IMR-90 (cell line): ENCODE results near the gene RBMS3.

Experiments used
- CHD1 ChIP-seq: IDR thresholded peaks from 2 replicates; pipeline ENCODE4 v1.6.1; 2012; ENCODE audit warnings: low read depth, low read length, improper control_type of control experiment
- MAFK ChIP-seq: IDR thresholded peaks from 2 replicates; pipeline ENCODE4 v1.6.1; 2012; ENCODE audit warnings: low read depth, low read length, improper control_type of control experiment
- MXI1 ChIP-seq: IDR thresholded peaks from 2 replicates; pipeline ENCODE4 v1.6.1; 2012; ENCODE audit warnings: low read depth, mild to moderate bottlenecking, low read length, moderate library complexity, borderline replicate concordance
- POLR2A ChIP-seq: IDR thresholded peaks from 2 replicates; pipeline ENCODE4 v1.6.1; 2012; ENCODE audit warnings: mild to moderate bottlenecking, low read depth, low read length
- RAD21 ChIP-seq: IDR thresholded peaks from 2 replicates; pipeline ENCODE4 v1.6.1; 2012; ENCODE audit warnings: low read length, improper control_type of control experiment
- RCOR1 ChIP-seq: IDR thresholded peaks from 2 replicates; pipeline ENCODE4 v1.6.1; 2012; ENCODE audit warnings: mild to moderate bottlenecking, low read length, improper control_type of control experiment; ENCODE audit not compliant: insufficient replicate concordance
- RFX5 ChIP-seq: IDR thresholded peaks from 2 replicates; pipeline ENCODE4 v1.8.0; 2012; ENCODE audit warnings: low read depth, mild to moderate bottlenecking, low read length, moderate library complexity
- SMC3 ChIP-seq: fragments of 150-350 bp; IDR thresholded peaks from 2 replicates; pipeline ENCODE4 v1.6.1; 2016; ENCODE audit warnings: low read depth, mild to moderate bottlenecking, antibody characterized with exemption, low read length, moderate library complexity
- TF ChIP-seq, protein P1 (sequence below): conservative IDR thresholded peaks from 2 replicates; pipeline ENCODE4 v1.5.1; 2012; ENCODE audit warnings: mild to moderate bottlenecking, low read depth, low read length, improper control_type of control experiment
- TF ChIP-seq, protein P2 (sequence below): fragments of 150-350 bp; IDR thresholded peaks from 2 replicates; pipeline ENCODE4 v1.6.1; 2016; ENCODE audit warnings: low read depth, mild to moderate bottlenecking, low read length, moderate library complexity, borderline replicate concordance
- TF ChIP-seq, protein P3 (sequence below): fragments of 150-350 bp; IDR thresholded peaks from 2 replicates; pipeline ENCODE4 v1.6.1; 2017; ENCODE audit warnings: mild to moderate bottlenecking, antibody characterized with exemption, low read length, low read depth

DNA sequence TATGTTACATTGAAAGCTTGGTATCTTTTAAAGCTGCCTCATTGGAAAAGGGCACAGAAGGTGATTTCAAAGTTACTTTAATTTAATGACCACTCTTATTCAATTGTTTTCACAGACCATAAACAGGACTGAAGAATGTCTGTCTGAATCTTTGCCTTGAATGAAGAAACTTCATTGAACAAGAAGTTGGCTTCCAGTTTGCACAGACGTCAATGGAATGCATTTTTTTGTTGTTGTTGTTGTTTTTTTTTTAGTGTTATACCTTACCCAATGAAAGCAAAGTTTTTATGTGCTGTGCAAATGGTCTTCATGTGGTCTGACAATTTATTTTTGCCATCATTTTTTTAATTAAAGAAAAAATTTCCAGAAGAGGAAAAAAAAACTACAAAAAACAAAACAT is 722.9 kb downstream of the RBMS3 start:
- TF ChIP-seq, protein P1, sequence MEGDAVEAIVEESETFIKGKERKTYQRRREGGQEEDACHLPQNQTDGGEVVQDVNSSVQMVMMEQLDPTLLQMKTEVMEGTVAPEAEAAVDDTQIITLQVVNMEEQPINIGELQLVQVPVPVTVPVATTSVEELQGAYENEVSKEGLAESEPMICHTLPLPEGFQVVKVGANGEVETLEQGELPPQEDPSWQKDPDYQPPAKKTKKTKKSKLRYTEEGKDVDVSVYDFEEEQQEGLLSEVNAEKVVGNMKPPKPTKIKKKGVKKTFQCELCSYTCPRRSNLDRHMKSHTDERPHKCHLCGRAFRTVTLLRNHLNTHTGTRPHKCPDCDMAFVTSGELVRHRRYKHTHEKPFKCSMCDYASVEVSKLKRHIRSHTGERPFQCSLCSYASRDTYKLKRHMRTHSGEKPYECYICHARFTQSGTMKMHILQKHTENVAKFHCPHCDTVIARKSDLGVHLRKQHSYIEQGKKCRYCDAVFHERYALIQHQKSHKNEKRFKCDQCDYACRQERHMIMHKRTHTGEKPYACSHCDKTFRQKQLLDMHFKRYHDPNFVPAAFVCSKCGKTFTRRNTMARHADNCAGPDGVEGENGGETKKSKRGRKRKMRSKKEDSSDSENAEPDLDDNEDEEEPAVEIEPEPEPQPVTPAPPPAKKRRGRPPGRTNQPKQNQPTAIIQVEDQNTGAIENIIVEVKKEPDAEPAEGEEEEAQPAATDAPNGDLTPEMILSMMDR: no peak
- TF ChIP-seq, protein P2, sequence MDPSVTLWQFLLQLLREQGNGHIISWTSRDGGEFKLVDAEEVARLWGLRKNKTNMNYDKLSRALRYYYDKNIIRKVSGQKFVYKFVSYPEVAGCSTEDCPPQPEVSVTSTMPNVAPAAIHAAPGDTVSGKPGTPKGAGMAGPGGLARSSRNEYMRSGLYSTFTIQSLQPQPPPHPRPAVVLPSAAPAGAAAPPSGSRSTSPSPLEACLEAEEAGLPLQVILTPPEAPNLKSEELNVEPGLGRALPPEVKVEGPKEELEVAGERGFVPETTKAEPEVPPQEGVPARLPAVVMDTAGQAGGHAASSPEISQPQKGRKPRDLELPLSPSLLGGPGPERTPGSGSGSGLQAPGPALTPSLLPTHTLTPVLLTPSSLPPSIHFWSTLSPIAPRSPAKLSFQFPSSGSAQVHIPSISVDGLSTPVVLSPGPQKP: no peak
- TF ChIP-seq POLR2A: no peak
- TF ChIP-seq RCOR1: no peak
- TF ChIP-seq RAD21: no peak
- no peak for TF ChIP-seq CHD1
- TF ChIP-seq MAFK: no peak
- no peak for TF ChIP-seq RFX5
- no peak for TF ChIP-seq MXI1
- TF ChIP-seq SMC3: no peak
- TF ChIP-seq, protein P3, sequence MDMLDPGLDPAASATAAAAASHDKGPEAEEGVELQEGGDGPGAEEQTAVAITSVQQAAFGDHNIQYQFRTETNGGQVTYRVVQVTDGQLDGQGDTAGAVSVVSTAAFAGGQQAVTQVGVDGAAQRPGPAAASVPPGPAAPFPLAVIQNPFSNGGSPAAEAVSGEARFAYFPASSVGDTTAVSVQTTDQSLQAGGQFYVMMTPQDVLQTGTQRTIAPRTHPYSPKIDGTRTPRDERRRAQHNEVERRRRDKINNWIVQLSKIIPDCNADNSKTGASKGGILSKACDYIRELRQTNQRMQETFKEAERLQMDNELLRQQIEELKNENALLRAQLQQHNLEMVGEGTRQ: no peak
